Colonic mucosa (tissue), 4 donors: ENCODE measurements around the gene CXorf58. TPM values are rescaled to one million over a fixed set of nuclear protein-coding genes. Genes with fewer than 3 reads are reported as not detected.

Source experiments
- DNase-seq: peaks from one replicate; pipeline ENCODE4 v3.0.0-alpha.2; 2020
- H3K27ac ChIP-seq: fragments of 200-600 bp; one replicate; pipeline ENCODE4 v1.8.0; 2021
- H3K27me3 ChIP-seq: fragments of 200-600 bp; one replicate; pipeline ENCODE4 v1.8.0; 2021
- H3K36me3 ChIP-seq: fragments of 200-600 bp; one replicate; pipeline ENCODE4 v1.8.0; 2021
- H3K4me1 ChIP-seq: fragments of 200-600 bp; one replicate; pipeline ENCODE4 v1.8.0; 2021; ENCODE audit warnings: mild to moderate bottlenecking
- H3K4me3 ChIP-seq: fragments of 200-600 bp; one replicate; pipeline ENCODE4 v1.8.0; 2021
- H3K9ac ChIP-seq, 2 donors: one replicate each; pipeline ENCODE4 v1.7.0; 2013; ENCODE audit warnings: control low read depth in 2 of 2, low read depth in 2 of 2, low read length in 2 of 2
- H3K9me3 ChIP-seq: fragments of 200-600 bp; one replicate; pipeline ENCODE4 v1.8.0; 2021
- CTCF ChIP-seq: fragments of 200-600 bp; IDR thresholded peaks from one replicate; pipeline ENCODE4 v1.8.0; 2022; ENCODE audit warnings: antibody characterized with exemption, mild to moderate bottlenecking
- intact Hi-C: fragments of 100-400 bp; cut with DNase I; formaldehyde crosslinking; loops from one replicate; pipeline ENCODE4 v1.14.1; 2022
- total RNA-seq, 2 donors: library from RNA; stranded (reverse); fragmentation: NEBNext Ultra II Directional in 1 of 2; extraction: Animal tissue kit (Norgen Biotek cat#: 25700) in 1 of 2; gene quantifications; one replicate each; pipeline ENCODE4 v1.2.1, GENCODE V29; 2021
- donor health status: healthy.
- donor health status: DM: no; HTN: no; CAD: no.
- donor health status: DM: no; HTN: no; CAD: no.

The CXorf58 gene
- total RNA-seq, 2 donors from 2014 or later: not detected

GRCh38 chrX:23919148-23919547 is 11.3 kb downstream of the CXorf58 start:
- intact Hi-C loops: no loop called here
- peaks cover 6% of the 10 kb centered on the region for H3K27me3 ChIP-seq
- no peaks in the 10 kb centered on the region for H3K4me1 ChIP-seq
- H3K9ac ChIP-seq: no peak overlapping the region
- H3K36me3 ChIP-seq: no peaks in the 10 kb centered on the region
- no peak for DNase-seq
- no peak overlapping the region for H3K27ac ChIP-seq
- no peak overlapping the region for H3K4me3 ChIP-seq
- no peaks in the 10 kb centered on the region for H3K9me3 ChIP-seq
- no peak for TF ChIP-seq CTCF

GRCh38 chrX:23919706-23920320 is 12.0 kb downstream of the CXorf58 start:
- TF ChIP-seq CTCF: no peak
- Histone ChIP-seq H3K4me1 (no peaks in the 10 kb centered on the region), H3K9ac (no peak overlapping the region), H3K27me3 (peaks cover 6% of the 10 kb centered on the region), H3K27ac (no peak overlapping the region), H3K4me3 (no peak overlapping the region), H3K9me3 (no peaks in the 10 kb centered on the region), H3K36me3 (no peaks in the 10 kb centered on the region)
- intact Hi-C loops: no loop called here
- DNase-seq: no peak

GRCh38 chrX:23926015-23926414 is 18.2 kb downstream of the CXorf58 start:
- intact Hi-C loops: no loop called here
- H3K9ac ChIP-seq: no peak overlapping the region
- no peak for TF ChIP-seq CTCF
- H3K36me3 ChIP-seq: no peaks in the 10 kb centered on the region
- no peak overlapping the region for H3K27ac ChIP-seq
- H3K27me3 ChIP-seq: no peaks in the 10 kb centered on the region
- H3K4me1 ChIP-seq: no peaks in the 10 kb centered on the region
- H3K9me3 ChIP-seq: no peaks in the 10 kb centered on the region
- no peak overlapping the region for H3K4me3 ChIP-seq
- no peak for DNase-seq

GRCh38 chrX:23930894-23931604 is 23.2 kb downstream of the CXorf58 start:
- intact Hi-C loops: no loop called here
- H3K9ac ChIP-seq: no peak overlapping the region
- H3K9me3 ChIP-seq: no peaks in the 10 kb centered on the region
- no peaks in the 10 kb centered on the region for H3K4me1 ChIP-seq
- no peaks in the 10 kb centered on the region for H3K27me3 ChIP-seq
- H3K27ac ChIP-seq: no peak overlapping the region
- no peak for DNase-seq
- H3K36me3 ChIP-seq: no peaks in the 10 kb centered on the region
- no peak for TF ChIP-seq CTCF
- H3K4me3 ChIP-seq: no peak overlapping the region

- no peak overlapping the region for H3K27ac ChIP-seq
- no peak for TF ChIP-seq CTCF
- no peaks in the 10 kb centered on the region for H3K27me3 ChIP-seq
- DNase-seq: no peak
- H3K4me1 ChIP-seq: no peaks in the 10 kb centered on the region
- no peaks in the 10 kb centered on the region for H3K9me3 ChIP-seq
- no peak overlapping the region for H3K4me3 ChIP-seq
- H3K36me3 ChIP-seq: no peaks in the 10 kb centered on the region
- no peak overlapping the region for H3K9ac ChIP-seq
- intact Hi-C loops: no loop called here
Measured at GRCh38 chrX:23932046-23932445, 24.2 kb downstream of the CXorf58 start.
